ENCODE data around the gene SH3RF1.
"Not testable (repeated sequence)": the region's sequence is repeated elsewhere in the genome, so short reads cannot be mapped to it uniquely, and the experiment has no call there.

SH3RF1 gene

DNA sequence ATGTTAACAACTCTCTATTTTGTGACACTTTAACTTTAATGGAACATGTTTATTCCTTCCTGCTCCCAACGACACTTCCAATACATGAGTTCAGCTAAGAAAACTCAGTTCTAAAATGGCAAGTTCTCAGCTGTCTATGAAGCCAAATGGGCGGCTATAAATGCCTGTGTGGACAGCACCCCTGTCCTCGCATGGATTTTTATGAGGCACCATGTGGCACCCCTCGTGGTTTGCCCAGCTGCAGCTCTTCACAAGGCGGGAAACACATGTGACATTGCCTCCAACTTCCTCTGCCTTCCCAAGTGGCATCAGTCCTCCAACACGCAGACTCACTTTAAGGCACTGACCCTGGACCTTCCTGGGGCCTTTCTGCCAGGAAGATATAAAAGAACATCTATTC, 48.0 kb downstream of the SH3RF1 start:
- DNase-seq, result no peak

DNA sequence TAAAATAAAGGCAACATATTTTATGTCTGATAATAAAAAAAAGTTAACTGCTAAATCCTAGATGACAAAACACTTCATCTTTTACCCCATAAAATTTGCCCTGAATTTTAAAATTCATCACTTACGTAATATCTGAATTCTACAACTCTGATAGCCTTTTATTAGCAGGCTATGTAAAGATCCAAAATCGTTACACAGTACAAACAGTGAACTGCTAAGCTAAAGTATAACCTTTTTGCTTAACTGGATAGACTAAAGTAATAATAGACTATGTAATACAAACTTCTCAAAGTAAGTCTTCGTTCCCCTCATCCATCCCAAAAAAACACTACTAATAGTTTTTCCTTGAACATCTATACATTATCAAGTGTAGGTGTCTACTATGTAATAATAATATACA, 49.1 kb downstream of the SH3RF1 start:
- no peak for DNase-seq

DNA sequence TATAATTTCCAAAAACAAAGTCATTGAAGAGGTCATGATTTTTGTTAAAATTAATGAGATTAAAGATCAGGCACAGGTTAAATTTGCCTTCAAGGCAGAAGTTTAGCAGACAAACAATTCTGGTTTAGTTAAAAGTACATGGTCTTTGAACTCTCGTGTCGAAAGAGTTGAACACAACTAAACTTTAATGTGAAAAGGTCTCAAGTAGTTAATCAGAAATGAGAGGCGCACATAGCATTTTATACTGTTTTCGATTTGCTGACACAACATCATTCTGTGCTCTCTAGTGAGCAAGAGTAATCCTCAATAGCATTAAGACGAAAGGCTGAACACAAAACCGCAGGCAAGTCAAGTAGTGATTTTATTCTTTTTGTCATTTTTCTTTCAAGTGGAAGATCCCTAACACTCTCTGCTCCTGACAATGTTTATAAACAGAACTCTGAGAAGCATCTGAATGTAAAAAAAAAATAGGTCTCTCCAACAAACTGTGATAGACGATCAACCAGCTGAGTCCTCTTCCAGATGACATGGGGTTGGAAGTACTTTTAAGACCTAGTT, 49.8 kb downstream of the SH3RF1 start:
- DNase-seq, result no peak

DNA sequence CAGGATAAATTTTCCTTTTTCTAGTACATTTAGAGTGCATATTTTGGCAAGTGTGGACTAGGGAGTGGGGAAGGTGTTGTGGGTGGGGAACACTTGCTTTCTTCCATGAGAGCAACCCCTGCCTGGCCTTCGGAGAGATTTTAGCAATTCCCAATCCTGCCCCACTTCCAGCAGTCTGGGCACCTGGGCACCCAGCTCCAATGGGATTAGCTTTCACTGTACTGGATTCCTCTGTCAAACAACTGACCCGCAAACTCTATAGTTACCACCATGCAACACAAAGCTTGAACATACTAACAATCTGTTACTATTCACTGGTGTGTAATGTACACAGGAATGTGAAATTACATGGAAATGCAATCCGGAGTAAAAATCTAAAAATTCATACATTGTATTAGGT, 50.3 kb downstream of the SH3RF1 start:
- no peak for DNase-seq

DNA sequence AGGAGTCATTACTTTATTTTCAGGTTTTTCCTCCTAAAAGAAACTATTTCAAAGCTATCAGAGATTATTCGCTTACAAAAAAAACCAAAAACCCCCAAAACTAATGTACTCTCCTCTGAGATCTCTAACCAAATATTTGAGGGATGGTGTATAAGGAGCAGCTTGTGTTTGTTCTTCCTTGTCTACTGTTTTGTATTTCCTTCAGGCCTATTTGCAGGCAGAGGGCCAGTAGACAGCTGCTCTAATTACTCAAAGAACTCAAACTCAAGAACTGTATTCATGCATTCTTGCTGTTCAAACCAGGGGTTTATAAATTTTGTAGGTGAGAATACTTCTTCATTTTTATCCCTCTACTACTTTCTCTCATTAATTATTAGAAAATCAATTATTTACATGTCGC, 51.3 kb downstream of the SH3RF1 start:
- no peak for DNase-seq

DNA sequence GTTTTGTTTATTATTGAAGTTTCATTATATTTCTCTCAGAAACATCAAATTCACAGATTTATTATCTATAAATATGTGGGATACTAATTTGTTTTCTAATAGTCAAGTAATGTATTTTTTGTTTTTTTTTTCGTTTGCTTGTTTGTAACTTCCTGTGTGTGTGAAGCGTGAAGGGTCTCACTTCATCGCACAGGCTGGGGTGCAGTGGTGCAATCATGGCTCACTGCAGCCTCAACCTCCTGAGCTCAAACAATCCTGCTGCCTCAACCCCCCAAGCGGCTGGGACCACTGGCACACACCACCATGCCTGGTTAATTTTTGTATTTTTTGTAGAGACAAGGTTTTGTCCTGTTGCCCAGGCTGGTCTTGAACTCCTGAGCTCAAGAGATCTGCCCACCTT, 55.1 kb downstream of the SH3RF1 start:
- no peak for DNase-seq

DNA sequence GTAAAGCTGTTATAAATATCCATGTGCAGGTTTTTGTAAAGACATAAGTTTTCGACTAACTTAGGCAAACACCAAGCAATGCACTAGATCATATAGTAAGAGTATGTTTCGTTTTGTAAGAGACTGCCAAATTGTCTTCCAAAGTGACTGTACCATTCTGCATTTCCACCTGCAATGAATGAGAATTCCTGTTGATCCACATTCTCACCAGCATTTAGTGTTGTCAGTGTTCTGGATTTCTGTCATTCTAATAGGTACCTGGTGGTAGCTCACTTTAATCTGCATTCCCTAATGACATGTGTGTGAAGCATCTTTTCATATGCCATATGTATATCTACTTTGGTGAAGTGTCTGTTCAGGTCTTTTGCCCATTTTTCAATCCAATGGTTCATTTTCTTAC, 57.8 kb downstream of the SH3RF1 start:
- DNase-seq, result no peak

DNA sequence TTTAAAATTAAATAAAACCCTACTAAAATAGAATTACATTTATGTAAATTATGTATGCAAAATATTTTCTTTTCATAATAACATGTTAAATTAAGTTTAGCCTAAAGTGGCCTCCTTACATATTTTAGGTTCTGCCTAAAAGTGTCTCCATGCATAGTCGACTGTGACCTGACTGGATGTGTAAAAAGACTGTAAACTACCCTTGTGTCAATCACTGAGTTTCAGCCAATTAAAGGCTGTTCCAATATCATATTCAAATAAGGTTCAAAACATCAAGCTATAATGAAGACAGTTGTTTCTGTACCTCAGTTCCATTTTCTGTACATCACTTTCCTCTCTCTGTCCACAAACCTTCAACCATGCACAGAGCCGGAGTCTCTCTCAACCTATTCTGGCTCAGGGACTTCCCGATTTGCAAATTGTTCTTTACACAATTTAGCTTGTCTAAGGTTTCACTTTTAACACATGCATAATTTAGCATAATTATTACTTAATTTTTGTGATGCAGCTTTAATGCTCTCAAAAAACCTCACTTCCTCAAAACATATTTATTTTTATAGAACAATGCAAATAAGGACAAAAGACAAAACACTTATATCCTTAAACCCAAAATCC, 60.1 kb downstream of the SH3RF1 start:
- no peak for DNase-seq

DNA sequence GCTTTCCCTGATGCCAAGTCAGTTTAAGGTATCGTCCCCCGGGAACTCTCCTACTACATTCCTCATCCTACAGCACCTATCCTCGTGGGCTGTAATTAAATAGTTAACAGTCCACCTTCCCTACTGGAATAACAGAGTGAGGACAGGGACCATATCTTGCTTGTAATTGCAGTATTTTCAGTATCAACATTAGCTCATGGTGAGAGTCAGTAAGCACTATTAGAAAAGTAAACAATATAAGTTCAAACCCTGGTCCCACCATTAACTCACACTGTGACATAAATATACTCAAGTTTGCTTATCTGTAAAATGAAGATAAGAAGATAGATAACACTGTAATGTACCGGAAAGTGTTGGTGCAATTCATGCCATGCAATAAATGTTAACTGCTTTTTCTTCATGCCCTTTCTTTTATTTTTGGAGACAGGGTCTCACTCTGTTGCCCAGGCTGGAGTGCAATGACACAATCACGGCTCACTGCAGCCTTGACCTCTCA, 61.3 kb downstream of the SH3RF1 start:
- no peak for DNase-seq

DNA sequence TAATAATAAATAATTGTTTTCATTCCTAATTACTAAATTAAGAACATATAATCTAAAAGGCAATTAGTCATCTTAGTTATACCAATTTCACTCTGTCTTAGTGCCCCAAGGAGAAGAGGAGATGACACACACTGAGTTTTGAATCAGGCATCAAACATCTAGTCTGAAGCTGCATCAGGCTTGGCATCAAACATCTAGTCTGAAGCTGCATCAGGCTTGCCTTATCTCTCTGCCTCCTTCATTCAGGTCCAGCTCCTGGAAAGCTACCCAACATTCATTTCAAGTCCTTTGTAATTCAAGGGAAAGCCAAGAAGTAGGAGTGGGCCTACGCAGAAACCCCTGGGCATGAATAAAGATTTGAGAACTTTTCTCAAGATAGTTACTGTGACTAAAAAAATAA, 62.2 kb downstream of the SH3RF1 start:
- DNase-seq, result no peak

DNA sequence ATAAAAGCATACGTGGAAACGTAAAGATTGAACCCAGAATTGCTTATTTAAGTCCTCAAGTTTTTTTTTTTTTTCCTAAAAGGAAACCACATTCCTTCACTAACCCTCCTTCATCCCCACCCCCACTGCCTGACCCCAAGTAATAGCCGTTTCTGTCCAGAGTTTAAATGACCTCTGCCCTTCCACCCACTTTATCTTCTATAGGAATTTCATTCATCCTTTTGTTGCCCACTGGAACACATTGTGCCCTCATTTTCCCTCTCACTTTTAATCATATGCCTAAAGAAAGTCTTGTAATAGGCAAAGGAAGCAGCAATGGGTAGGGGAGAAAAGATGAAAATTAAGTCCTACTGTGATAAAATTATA, 62.7 kb downstream of the SH3RF1 start:
- DNase-seq, result no peak

DNA sequence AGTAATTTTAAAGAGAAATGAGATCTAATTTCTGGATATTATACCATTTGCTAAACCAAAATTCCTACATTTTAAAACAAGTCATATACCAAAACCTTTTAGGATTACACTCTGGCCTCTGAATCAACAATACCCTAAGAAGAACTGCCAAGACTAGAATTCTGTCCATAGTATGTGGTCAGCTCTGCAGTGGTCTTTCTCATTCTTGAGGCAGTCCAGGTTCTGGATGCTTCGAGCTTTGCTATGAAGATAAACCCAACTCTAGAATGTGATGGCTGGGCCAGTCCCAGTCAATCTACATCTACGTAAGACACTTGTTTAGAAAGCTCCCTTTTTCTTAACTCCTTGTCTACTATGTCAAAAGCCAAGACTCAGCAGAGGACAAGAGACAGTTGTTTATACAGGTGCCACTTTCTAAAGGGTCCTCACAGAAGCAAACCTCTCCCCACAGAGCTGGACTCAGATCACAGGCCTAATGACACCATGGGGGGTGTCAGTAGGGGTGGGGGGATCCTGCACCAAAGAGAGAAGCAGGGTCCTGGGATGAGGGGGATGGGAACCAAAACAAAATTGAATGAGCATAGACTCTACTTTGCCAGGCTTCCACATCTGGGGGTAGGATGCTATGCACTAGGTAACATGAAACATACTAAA, 63.2 kb downstream of the SH3RF1 start:
- no peak for DNase-seq

DNA sequence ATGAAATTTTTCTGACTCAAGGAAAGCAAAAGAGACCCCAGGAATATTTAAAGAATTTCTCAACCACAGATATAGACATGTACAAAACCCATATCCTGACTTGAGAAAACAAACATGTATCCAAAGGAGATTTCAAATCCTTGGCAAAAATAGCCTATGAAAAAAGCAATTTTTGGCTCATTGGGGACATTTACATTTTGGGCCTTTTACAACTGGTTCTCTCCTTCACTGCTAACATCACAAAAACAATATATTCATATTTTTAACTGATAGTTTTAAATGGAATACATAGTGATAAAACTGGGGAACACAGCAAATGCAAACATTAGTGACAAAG, 65.0 kb downstream of the SH3RF1 start:
- DNase-seq, result no peak

DNA sequence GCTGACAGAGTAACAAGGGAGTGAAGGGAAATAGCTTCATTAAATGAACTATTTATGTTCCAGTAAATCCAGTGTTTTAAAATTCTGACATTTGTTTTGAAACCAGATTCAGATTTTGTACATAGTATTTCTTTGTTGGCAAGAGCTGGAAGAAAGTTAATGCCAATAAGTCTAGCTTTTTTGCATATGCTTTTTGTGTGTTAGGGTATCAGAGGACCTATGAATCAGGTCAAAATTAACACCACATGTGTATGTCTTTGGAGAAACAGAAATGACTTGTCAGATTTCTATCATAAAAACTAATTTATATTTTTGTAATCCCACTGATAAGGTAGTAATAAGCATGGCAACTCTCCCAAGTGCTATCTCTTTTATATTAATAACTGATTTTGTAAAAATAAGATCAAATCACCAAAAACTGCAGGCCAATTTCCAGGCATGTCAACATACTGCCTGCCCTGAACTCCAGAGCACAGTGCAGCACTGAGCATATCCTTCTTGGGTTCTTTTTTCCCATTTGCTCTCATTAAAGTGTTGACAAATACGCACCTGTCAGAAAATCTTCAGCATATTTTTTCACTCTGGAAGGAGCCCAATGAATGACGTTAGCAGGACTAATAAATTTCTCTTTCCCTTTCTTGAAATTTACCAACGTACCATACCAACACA, 65.5 kb downstream of the SH3RF1 start:
- DNase-seq, result no peak

DNA sequence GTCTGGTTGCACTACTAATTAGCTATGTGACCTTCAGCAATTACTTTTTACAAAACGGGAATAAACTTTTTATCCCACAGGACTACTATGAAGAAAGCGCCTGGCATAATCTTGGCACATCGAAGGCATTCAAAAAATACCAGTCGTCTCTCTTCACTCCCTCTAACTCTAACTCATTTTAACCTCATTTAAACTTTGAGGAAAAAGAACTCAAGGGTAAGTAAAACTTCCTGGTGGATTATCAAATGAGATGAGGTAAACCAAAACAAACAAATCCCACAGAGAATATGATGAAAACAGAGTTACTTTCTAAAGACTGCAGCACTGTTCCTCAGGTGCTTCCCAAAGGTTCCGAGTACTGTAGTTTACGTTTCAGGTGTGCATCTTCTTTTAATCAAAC, 66.9 kb downstream of the SH3RF1 start:
- DNase-seq, result no peak

DNA sequence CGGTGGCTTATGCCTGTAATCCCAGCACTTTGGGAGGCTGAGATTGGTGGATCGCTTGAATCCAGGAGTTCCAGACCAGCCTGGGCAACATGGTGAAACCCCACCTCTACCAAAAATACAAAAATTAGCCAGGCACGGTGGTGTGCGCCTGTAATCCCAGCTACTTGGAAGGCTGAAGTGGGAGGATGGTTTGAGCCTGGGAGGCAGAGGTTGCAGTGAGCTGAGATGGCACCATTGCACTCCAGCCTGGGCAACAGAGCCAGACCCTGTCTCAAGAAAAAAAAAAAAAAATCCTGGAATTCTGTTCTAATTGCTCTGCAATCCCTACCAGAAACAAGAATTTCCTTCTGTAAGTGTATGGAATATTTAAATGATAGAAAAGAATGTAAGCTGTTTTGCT, 67.5 kb downstream of the SH3RF1 start:
- not testable (repeated sequence) for DNase-seq

DNA sequence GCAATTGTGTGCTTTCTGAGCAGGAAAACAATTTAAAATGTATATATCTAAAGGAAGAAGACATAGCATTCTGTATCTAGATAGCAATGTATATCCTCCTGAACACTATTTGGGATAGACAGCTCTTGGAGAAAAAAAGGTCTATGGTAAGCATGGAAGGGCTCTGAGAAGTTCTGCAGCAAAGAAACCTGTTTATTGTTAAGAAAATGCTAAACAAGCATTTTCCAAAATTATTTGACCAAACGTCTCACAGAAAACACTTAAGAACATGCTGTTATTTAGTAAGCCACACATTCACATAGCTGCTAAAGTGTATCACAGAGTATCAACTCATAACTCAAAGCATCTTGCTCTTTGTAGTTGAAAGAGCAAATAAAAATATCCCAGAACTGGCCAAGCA, 67.9 kb downstream of the SH3RF1 start:
- DNase-seq, result no peak

DNA sequence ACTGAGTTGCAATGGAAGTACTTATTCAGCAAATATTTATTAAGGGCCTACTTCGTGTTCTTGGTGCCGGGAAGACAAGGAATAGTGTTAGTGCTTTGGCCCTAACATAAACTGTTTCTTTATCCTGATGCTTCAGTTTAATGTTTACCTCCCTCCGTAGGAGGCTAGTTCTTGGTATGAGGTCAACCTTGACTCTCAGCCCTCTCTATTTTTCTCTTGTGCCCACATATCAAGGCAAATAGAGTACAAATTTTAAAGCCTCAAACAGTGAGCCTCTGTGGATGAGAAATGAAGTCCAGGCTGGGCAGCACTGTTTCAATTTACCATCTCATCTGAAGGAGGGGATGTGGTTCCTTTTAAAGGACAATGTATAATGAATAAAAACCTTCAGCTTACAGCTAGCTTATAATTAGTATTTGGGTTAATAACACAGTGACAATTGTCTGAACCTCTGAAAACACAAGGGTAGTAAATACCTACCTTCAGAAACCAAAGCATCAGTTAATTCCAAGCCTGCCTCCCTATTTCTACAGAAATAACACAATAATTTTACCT, 68.5 kb downstream of the SH3RF1 start:
- no peak for DNase-seq

DNA sequence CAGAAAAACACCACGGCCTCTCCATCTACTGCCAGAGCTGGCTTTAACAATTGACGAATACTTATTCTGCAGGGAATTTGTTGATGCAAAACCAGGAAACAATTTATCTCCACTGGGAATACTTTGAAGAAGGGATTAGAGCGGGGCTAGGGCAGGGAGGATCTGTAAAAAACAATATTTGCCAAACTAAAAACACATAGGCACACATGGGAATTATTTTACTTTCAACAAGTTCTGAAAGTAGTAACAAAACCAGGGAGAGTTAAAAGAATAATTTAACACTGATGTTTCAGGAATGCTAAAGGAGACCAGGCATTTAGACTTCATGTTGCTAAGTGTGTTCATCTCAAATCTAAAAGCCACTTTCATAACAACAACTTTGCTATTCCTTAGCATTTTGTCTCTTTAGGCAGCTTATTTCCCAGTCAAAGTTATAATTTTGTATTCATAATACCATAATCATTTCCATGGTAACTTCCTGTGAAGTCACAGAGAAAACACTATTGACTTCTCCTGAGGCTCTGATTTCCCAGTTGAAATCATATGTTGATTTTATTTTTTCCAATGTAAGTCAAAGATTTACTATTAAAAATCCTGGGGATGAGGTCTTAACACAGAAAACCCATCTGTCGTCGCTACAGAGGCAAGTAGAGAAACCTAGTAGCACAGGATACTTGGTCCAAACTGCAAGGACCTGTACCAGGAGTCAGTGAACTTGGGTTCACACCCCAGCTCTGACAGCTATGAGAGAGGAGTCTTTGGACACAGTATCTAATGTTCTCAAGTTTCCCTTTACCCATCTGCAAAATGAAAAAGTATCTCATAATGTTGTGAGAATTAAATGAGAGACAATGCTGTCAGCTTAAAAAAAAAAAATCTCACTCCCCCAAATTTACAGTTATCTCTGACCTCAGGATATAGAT, 69.3 kb downstream of the SH3RF1 start:
- DNase-seq, result no peak

DNA sequence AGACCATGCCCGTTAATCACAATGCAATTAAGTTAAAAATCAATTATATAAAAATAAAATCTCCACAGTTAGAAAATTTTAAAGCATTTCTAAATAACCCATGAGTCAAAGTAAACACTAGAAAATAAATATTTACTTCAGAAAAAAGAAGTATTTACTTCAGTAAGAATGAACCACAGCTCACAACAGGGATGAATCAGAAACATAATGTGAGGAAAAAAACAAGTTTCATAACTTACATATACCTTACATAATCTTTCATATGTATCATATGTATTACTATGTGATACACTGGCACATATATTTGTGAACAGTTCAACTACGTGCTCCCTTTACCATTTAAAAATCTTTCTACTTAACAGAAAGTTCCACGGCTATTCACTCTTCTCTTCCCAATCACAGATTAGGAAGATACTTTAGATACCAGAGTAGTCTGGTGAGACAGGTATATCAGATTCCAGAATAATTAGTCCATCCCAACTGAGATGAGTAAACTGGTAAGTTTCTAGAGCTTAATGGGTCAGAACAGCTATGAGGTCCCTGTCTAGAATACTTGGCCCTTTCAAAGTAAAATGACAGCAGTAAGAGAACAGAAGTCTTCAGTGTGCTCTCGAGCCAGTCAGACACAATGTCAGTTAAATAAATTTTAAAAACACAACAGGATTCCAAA, 70.3 kb downstream of the SH3RF1 start:
- DNase-seq, result no peak

DNA sequence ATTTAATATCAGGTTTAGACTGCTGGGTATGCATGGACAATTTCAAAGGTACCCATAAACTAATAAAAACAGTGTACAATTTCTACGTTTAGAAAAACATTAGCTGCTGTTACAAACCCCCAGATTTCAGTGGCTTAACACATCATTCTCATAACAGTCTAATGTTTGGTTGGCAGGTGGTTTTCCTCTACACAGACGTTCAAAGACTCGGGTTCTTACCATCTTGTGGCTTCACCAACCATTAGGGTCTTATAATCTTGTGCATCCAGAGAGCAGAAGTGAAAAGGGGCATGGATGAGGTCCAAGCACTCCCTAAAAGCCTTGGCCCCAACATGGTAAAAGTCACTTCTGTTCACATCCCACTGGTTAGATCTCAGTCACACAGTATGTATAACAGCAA, 71.6 kb downstream of the SH3RF1 start:
- no peak for DNase-seq

DNA sequence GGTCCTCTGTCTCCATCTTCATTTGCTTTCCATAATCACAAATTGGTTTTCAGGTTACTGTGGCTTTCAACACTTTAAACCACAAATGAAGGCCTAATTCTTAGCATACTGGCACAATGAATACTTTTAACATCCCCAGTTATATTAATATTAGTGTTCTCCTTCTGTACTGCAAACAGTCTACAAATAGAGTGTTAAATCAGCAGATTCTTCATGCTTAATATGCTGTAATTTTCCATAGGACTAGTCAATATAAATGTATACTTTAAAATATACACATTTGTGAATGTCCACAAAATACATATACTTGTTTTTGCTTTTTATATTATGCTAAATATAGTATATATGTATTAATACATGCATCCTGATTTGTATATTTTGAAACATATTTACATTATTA, 72.6 kb downstream of the SH3RF1 start:
- no peak for DNase-seq

All from NCI-H2107 (cell line).